Mucosa of descending colon (tissue), 3 donors: ENCODE data around the gene PPFIBP2. TPM values are rescaled to one million over a fixed set of nuclear protein-coding genes. Genes with fewer than 3 reads are reported as not detected.

Source experiments
- ATAC-seq: fragments of 200-7000 bp; cut with Tn5 transposase; one replicate; pipeline ENCODE4 v1.9.1; 2020; ENCODE audit warnings: mild to moderate bottlenecking, moderate library complexity
- DNase-seq, 3 donors: peaks; one replicate each; pipeline ENCODE4 v3.0.0-alpha.2; 2020
- H3K36me3 ChIP-seq: fragments of 200-600 bp; one replicate; pipeline ENCODE4 v1.8.0; 2021; ENCODE audit warnings: low read depth, mild to moderate bottlenecking
- H3K4me1 ChIP-seq: fragments of 200-600 bp; one replicate; pipeline ENCODE4 v1.8.0; 2021; ENCODE audit warnings: low read depth, mild to moderate bottlenecking
- H3K4me3 ChIP-seq: fragments of 200-600 bp; one replicate; pipeline ENCODE4 v1.8.0; 2021; ENCODE audit warnings: mild to moderate bottlenecking
- H3K9me3 ChIP-seq: fragments of 200-600 bp; one replicate; pipeline ENCODE4 v1.8.0; 2021; ENCODE audit warnings: mild to moderate bottlenecking
- CTCF ChIP-seq: fragments of 200-600 bp; IDR thresholded peaks from one replicate; pipeline ENCODE4 v1.8.0; 2022; ENCODE audit warnings: antibody characterized with exemption, mild to moderate bottlenecking
- intact Hi-C, 2 donors: fragments of 100-400 bp; cut with DNase I in 1 of 2; cut with micrococcal nuclease in 1 of 2; formaldehyde crosslinking; loops; one replicate each; pipeline versions ENCODE4 v1.11.0 to v1.11.1; 2022; cut with DNase I, micrococcal nuclease
- total RNA-seq, 3 donors: library from RNA; stranded (reverse); fragmentation: NEBNext Ultra II Directional in 2 of 3; extraction: Animal tissue kit (Norgen Biotek cat#: 25700) in 2 of 3; gene quantifications; one replicate each; pipeline versions ENCODE4 v1.2.1 to v1.2.4, GENCODE V29; 2021 to 2023
- donor health status: DM: no; HTN: no; CAD: no; lungs with moderate emphysema.
- donor health status: DM: no; HTN: no; CAD: no.
- donor health status: DM: no; HTN: yes; CAD: no.

The PPFIBP2 gene
- total RNA-seq, 3 donors from 2014 or later: 40.1 to 83.5 (median 69.2) TPM

DNA sequence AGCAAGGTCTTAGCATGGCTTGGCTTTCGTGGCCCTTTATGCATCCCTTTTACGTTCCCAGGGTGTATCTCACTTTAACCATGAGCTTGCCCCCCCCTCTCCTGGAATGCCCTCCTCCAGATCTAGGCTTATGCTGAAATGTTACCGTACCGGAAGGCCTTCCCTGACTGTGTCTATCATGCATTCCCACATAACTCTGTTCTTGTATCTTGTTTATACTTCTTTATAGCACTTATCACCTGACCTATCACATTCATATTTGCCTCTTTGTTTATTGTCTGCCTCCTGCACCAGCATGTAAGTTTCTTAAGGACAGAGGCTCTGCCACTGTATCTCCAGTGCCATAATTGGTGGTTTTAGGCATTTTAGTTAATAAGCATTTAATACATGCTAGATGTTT lies 38.9 kb downstream of the PPFIBP2 start:
- Histone ChIP-seq H3K4me3 (no peak overlapping the region), H3K36me3 (no peaks in the 10 kb centered on the region)
- intact Hi-C loops: no loop called here

GRCh38 chr11:7555052-7555699 lies 41.4 kb downstream of the PPFIBP2 start:
- H3K4me3 ChIP-seq: no peak overlapping the region
- no peak for TF ChIP-seq CTCF
- ATAC-seq (peak; percentile 89), DNase-seq (peak; percentile 74 to 84 (median 82))
- H3K36me3 ChIP-seq: no peaks in the 10 kb centered on the region
- intact Hi-C loops: no loop called here
- no peaks in the 10 kb centered on the region for H3K9me3 ChIP-seq
- H3K4me1 ChIP-seq: peaks cover 27% of the 10 kb centered on the region

More for the DNA sequence above, 38.9 kb downstream of the PPFIBP2 start:
- Histone ChIP-seq H3K9me3 (no peaks in the 10 kb centered on the region), H3K4me1 (peaks cover 27% of the 10 kb centered on the region)
- DNase-seq: peak in 1 of 3 donors; percentile 24
- peak; percentile 49 for ATAC-seq
- TF ChIP-seq CTCF: no peak

DNA sequence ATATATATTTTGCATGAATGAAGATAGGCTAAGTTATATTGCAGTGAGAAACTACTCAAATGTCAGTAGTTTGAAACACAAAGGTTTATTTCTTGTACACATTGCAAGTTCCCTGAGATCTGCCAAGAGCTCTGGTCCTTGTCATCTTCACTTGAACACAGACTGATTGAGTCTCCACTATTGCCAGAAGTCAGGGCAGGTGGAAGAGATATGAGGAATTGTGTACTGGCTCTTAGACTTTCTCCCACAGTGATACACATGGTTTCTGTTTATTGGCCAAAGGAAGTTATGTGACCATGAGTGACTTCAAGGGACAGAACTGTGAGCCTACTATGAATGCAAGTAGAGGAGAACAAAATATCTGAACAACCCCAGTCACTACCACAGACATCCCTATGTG lies 44.2 kb downstream of the PPFIBP2 start:
- intact Hi-C loops: no loop called here
- no peak for TF ChIP-seq CTCF
- ATAC-seq: no peak

DNA sequence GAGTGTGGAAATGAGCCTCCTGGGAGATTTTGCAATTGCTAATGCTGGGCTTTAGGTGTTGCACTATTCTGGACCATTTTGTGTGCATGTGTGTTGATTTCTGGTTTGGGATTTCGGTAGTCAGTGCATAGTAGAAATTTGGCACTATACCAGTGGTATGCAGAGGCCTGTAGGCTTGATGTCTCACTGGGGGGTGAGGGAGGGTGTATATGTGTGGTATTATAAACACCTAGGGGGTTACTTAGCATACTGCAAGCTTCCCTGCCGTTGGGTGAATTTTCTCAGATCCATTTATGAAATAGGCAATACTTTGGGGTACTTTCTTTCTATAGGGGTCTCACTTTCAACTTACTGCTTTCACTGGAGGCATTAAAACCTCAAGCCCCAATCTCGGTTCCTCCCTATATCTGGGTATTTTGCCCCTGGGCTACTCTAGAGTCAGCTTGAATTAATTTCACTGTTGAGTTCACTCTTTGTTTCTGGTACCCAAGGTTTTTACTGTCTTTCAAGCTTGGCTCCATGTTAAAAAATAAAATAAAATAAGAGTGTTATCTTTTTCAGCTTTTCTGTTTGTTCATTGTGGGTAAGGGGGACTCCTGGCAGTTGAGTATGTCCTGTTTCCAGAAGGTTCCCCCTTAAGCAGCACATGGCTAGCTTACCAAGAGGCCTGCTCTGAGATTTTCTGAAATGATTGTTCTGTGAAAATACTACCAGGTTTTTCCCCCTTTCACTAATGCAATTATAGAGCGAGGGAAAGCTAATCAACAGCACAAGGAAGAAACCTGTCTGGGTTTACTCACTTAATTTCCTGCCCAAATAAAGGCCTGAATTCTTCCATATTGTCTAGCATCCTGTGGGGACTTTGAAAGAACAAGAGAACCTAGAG lies 45.8 kb downstream of the PPFIBP2 start:
- no peak for TF ChIP-seq CTCF
- intact Hi-C loops: loop anchor here in 1 of 2 donors (10.0 kb wide), 1 partner anchor 85 kb away; no protein-coding TSS in a partner anchor
- no peak for ATAC-seq

More for the DNA sequence above, 44.2 kb downstream of the PPFIBP2 start:
- H3K4me3 ChIP-seq: no peak overlapping the region
- peaks cover 27% of the 10 kb centered on the region for H3K4me1 ChIP-seq
- no peak for DNase-seq
- H3K9me3 ChIP-seq: no peaks in the 10 kb centered on the region
- H3K36me3 ChIP-seq: no peaks in the 10 kb centered on the region

GRCh38 chr11:7561562-7561961 lies 47.8 kb downstream of the PPFIBP2 start:
- intact Hi-C loops: loop anchor here in 1 of 2 donors (10.0 kb wide), 1 partner anchor 83 kb away; no protein-coding TSS in a partner anchor
- Histone ChIP-seq H3K9me3 (no peaks in the 10 kb centered on the region), H3K36me3 (no peaks in the 10 kb centered on the region), H3K4me1 (peaks cover 5% of the 10 kb centered on the region), H3K4me3 (no peak overlapping the region)
- no peak for TF ChIP-seq CTCF
- no peak for DNase-seq
- ATAC-seq: no peak

More for the DNA sequence above, 45.8 kb downstream of the PPFIBP2 start:
- Histone ChIP-seq H3K4me1 (peaks cover 17% of the 10 kb centered on the region), H3K4me3 (no peak overlapping the region), H3K9me3 (no peaks in the 10 kb centered on the region), H3K36me3 (no peaks in the 10 kb centered on the region)
- DNase-seq: no peak
